Large intestine (tissue), 3 donors: ENCODE measurements around the gene MYCBP2. TPM values are rescaled to one million over a fixed set of nuclear protein-coding genes. Genes with fewer than 3 reads are reported as not detected.
"Not testable (repeated sequence)": the region's sequence is repeated elsewhere in the genome, so short reads cannot be mapped to it uniquely, and the experiment has no call there.

Experiments used
- DNase-seq, 2 donors: peaks; one replicate each; pipeline versions ENCODE4 v3.0.0 to v3.0.0-alpha.2; 2013
- H3K27ac ChIP-seq: one replicate; pipeline ENCODE4 v1.5.1; 2013; ENCODE audit warnings: low read length
- H3K27me3 ChIP-seq: 2 replicates; pipeline ENCODE4 v1.6.1; 2013; ENCODE audit warnings: low read length; ENCODE audit not compliant: control insufficient read depth, insufficient read depth
- H3K36me3 ChIP-seq: 2 replicates; pipeline ENCODE4 v1.6.1; 2013; ENCODE audit warnings: low read length; ENCODE audit not compliant: control insufficient read depth, insufficient read depth
- H3K4me1 ChIP-seq: one replicate; pipeline ENCODE4 v1.6.1; 2013; ENCODE audit warnings: low read length; ENCODE audit not compliant: control insufficient read depth, insufficient read depth
- H3K4me3 ChIP-seq: one replicate; pipeline ENCODE4 v1.5.1; 2013; ENCODE audit warnings: low read length
- H3K9me3 ChIP-seq: one replicate; pipeline ENCODE4 v1.6.1; 2013; ENCODE audit warnings: mild to moderate bottlenecking, low read depth, low read length, moderate library complexity; ENCODE audit not compliant: control insufficient read depth
- WGBS: methylation state at CpG from one replicate; pipeline ENCODE4 v1.1.5; 2013; ENCODE audit warnings: low lambda C conversion rate; ENCODE audit not compliant: insufficient coverage; 5-methylcytosine and 5-hydroxymethylcytosine counted together
- polyA plus RNA-seq: library from polyadenylated mRNA; unstranded; fragments of 120-200 nt; gene quantifications from one replicate; pipeline ENCODE4 v1.2.1, GENCODE V29; 2013

Gene MYCBP2
- polyA plus RNA-seq, 1 donor, result 41.8 TPM

- no peak overlapping the region for H3K4me3 ChIP-seq
- DNase-seq, result no peak
- H3K9me3 ChIP-seq, result no peaks in the 10 kb centered on the region
- no peaks in the 10 kb centered on the region for H3K4me1 ChIP-seq
- H3K27me3 ChIP-seq, result no peaks in the 10 kb centered on the region
- WGBS, result no CpG with 5 or more reads among the region's 1 CpG
- H3K36me3 ChIP-seq, result no peaks in the 10 kb centered on the region
- H3K27ac ChIP-seq, result no peak overlapping the region
Observed at GRCh38 chr13:77358001-77358400, 31.1 kb upstream of the MYCBP2 start.

DNA sequence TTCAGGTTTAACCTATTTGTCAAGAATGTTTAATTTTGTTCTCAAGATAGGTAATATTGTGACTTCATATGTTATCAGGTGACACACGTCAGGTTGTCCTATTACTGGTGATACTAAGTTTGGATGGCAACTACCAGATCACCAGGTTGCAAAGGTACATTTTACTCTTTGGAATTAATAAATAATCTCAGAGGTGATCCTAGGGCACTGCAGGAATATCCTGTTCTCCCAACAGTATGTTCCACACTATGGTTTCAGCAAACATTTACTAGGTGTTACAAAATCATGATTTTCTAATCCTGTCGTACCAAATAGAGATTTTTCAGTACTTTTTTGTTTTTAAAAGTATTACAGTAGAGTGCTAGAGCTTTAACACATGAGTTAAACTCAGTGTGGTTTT lies 29.3 kb upstream of the MYCBP2 start:
- no peaks in the 10 kb centered on the region for H3K36me3 ChIP-seq
- H3K27me3 ChIP-seq, result no peaks in the 10 kb centered on the region
- no peaks in the 10 kb centered on the region for H3K4me1 ChIP-seq
- H3K4me3 ChIP-seq, result no peak overlapping the region
- no peaks in the 10 kb centered on the region for H3K9me3 ChIP-seq
- DNase-seq, result no peak
- WGBS, result no CpG with 5 or more reads among the region's 2 CpGs
- H3K27ac ChIP-seq, result no peak overlapping the region

DNA sequence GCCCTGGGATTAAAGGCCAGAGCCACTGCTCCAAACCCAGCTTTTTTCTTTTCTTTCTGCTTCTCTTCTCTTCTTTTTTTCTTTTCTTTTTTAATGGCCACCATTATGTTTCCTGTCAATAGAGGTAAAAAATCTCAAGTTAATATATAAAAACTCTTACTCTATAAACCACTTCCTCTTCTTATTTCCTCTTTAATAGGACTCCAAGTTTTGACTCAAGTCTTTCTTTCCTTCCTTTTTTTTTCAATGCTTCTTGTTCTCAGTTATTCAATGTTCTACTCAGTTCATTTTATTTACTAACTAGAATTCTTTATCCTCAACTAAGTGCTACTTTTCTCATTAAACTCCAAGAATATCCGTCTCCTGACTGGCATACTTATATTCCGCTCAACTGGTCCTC lies 27.1 kb upstream of the MYCBP2 start:
- Histone ChIP-seq H3K4me3 (no peak overlapping the region), H3K27me3 (no peaks in the 10 kb centered on the region), H3K36me3 (no peaks in the 10 kb centered on the region), H3K27ac (no peak overlapping the region), H3K4me1 (no peaks in the 10 kb centered on the region), H3K9me3 (no peaks in the 10 kb centered on the region)
- no peak for DNase-seq
- no CpG with 5 or more reads among the region's 2 CpGs for WGBS

DNA sequence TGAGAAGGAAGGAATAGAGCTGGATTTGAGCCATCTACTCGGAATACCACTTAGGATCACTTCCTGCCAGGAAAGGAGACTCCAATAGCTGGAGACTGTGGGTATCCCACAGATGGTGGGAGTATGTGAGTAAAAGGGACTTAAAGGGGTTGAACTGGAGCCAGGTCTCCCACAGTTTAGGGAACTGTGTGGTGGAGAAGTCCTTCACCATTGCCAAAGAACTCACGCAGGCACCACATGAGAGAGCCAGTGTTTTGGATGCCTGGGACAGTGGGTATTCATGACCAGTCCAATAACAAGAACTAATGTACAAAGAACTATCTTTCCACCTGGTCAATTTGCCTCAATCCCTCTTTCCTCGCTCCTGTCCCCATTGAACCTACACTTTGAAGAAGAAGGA lies 24.4 kb upstream of the MYCBP2 start:
- Histone ChIP-seq H3K4me3 (no peak overlapping the region), H3K27me3 (no peaks in the 10 kb centered on the region), H3K9me3 (no peaks in the 10 kb centered on the region), H3K36me3 (no peaks in the 10 kb centered on the region), H3K4me1 (no peaks in the 10 kb centered on the region), H3K27ac (no peak overlapping the region)
- no peak for DNase-seq
- WGBS, result no CpG with 5 or more reads among the region's 3 CpGs

- H3K27ac ChIP-seq, result no peak overlapping the region
- DNase-seq, result no peak
- WGBS, result 100% methylated on average over 1 of the region's 1 CpG
- no peaks in the 10 kb centered on the region for H3K27me3 ChIP-seq
- no peaks in the 10 kb centered on the region for H3K4me1 ChIP-seq
- H3K36me3 ChIP-seq, result no peaks in the 10 kb centered on the region
- H3K9me3 ChIP-seq, result no peaks in the 10 kb centered on the region
- no peak overlapping the region for H3K4me3 ChIP-seq
Observed at GRCh38 chr13:77350811-77351210, 23.9 kb upstream of the MYCBP2 start.

GRCh38 chr13:77349365-77349764 lies 22.5 kb upstream of the MYCBP2 start:
- H3K4me1 ChIP-seq, result no peaks in the 10 kb centered on the region
- DNase-seq, result no peak
- H3K27ac ChIP-seq, result no peak overlapping the region
- no peak overlapping the region for H3K4me3 ChIP-seq
- WGBS, result 71% methylated on average over 1 of the region's 1 CpG
- H3K9me3 ChIP-seq, result no peaks in the 10 kb centered on the region
- H3K36me3 ChIP-seq, result no peaks in the 10 kb centered on the region
- H3K27me3 ChIP-seq, result no peaks in the 10 kb centered on the region

GRCh38 chr13:77347351-77347750 lies 20.5 kb upstream of the MYCBP2 start:
- no CpG with 5 or more reads among the region's 3 CpGs for WGBS

DNA sequence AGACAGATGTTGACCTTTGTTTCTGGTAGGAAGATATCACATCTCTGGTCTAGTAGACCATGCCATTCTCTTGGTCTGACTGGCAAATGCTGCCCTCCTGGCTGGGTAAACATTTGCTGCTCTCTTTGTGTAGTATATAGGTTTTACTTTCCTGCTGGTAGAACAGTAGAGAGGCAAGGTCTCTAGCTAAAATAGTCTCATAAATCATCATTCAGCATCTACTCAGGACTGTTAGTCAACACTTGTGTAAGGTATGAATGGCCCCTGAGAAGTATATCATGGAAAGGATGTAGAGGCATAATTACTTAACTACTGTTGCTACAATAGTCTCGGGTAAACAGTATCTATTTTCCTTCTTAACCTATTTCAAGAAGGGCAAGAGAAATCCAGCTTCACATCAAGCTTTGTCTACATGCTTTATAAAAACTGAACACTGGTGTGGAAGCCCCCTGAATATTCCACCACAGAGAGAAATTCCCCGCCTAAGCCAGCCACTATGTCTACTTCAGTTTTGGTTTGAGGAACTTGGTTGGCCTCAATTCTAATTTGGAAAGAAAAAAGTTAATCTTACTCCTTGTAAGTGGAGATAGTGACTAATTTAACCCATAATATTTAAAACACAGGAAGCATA lies 18.4 kb upstream of the MYCBP2 start:
- no peak overlapping the region for H3K4me3 ChIP-seq
- H3K9me3 ChIP-seq, result no peaks in the 10 kb centered on the region
- no CpG with 5 or more reads among the region's 2 CpGs for WGBS
- no peaks in the 10 kb centered on the region for H3K36me3 ChIP-seq
- H3K4me1 ChIP-seq, result no peaks in the 10 kb centered on the region
- DNase-seq, result no peak
- H3K27me3 ChIP-seq, result no peaks in the 10 kb centered on the region
- H3K27ac ChIP-seq, result no peak overlapping the region

More at GRCh38 chr13:77347351-77347750, 20.5 kb upstream of the MYCBP2 start:
- not testable (repeated sequence) for DNase-seq, H3K9me3 ChIP-seq, H3K4me3 ChIP-seq, H3K27ac ChIP-seq, H3K4me1 ChIP-seq, H3K27me3 ChIP-seq, H3K36me3 ChIP-seq

DNA sequence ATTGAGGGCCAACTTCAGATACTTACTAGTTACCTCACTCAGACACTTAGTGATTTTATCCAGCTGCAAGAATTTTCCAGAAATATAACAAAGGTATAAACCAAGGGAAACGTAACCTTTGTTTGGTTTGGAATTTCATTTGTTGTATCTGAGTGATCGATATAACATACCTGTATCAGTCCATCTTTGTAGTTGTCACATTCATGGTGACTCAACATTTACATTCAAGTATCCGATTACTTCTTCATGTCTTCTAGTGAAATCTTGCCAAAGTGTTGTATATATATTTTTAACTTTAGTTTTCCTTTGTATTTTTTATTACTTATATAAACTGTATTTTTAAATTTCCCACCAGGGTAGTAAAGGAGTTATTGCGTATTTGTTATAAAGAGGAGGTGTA lies 16.9 kb upstream of the MYCBP2 start:
- H3K36me3 ChIP-seq, result no peaks in the 10 kb centered on the region
- H3K4me3 ChIP-seq, result no peak overlapping the region
- no peak overlapping the region for H3K27ac ChIP-seq
- no peak for DNase-seq
- H3K9me3 ChIP-seq, result no peaks in the 10 kb centered on the region
- H3K27me3 ChIP-seq, result no peaks in the 10 kb centered on the region
- 100% methylated on average over 2 of the region's 4 CpGs for WGBS
- H3K4me1 ChIP-seq, result no peaks in the 10 kb centered on the region

DNA sequence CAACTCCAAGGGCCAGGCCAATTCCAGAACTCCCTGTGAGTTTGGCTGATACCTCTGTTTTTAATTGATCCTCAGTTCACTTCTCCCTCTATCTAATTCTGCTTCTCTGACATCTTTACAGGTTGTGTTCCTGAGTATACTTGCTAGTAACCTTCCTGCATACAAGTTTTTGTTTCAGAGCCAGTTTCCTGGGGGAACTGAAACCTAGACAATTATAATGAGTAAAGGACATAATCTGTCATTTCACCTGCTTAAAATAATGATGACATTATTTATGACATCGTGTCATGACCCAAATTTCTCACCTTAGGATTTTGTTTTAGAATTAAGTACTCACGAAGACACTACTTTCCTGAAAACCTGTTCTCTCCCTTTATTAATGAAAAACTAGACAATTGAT lies 12.5 kb upstream of the MYCBP2 start:
- H3K9me3 ChIP-seq, result no peaks in the 10 kb centered on the region
- no peak overlapping the region for H3K4me3 ChIP-seq
- no peaks in the 10 kb centered on the region for H3K4me1 ChIP-seq
- H3K36me3 ChIP-seq, result no peaks in the 10 kb centered on the region
- 100% methylated on average over 1 of the region's 2 CpGs for WGBS
- DNase-seq, result no peak
- H3K27ac ChIP-seq, result no peak overlapping the region
- peaks cover 4% of the 10 kb centered on the region for H3K27me3 ChIP-seq

GRCh38 chr13:77338961-77339401 lies 12.1 kb upstream of the MYCBP2 start:
- WGBS, result 75% methylated on average over 1 of the region's 6 CpGs
- Histone ChIP-seq H3K27ac (no peak overlapping the region), H3K4me3 (no peak overlapping the region)

More at GRCh38 chr13:77338961-77339401, 12.1 kb upstream of the MYCBP2 start:
- H3K4me1 ChIP-seq, result no peaks in the 10 kb centered on the region
- no peak for DNase-seq
- H3K36me3 ChIP-seq, result no peaks in the 10 kb centered on the region
- H3K27me3 ChIP-seq, result peaks cover 6% of the 10 kb centered on the region
- no peaks in the 10 kb centered on the region for H3K9me3 ChIP-seq
